NCI-H187 treated with DMSO at 0.1 percent for 48 hours (cell line): ENCODE measurements around the gene HACE1.
"Not testable (repeated sequence)": the region's sequence is repeated elsewhere in the genome, so short reads cannot be mapped to it uniquely, and the experiment has no call there.

Source experiments
- DNase-seq: peaks from one replicate; lab custom pipeline; 2025; lab: John Stamatoyannopoulos, UW

HACE1 gene, protein sequence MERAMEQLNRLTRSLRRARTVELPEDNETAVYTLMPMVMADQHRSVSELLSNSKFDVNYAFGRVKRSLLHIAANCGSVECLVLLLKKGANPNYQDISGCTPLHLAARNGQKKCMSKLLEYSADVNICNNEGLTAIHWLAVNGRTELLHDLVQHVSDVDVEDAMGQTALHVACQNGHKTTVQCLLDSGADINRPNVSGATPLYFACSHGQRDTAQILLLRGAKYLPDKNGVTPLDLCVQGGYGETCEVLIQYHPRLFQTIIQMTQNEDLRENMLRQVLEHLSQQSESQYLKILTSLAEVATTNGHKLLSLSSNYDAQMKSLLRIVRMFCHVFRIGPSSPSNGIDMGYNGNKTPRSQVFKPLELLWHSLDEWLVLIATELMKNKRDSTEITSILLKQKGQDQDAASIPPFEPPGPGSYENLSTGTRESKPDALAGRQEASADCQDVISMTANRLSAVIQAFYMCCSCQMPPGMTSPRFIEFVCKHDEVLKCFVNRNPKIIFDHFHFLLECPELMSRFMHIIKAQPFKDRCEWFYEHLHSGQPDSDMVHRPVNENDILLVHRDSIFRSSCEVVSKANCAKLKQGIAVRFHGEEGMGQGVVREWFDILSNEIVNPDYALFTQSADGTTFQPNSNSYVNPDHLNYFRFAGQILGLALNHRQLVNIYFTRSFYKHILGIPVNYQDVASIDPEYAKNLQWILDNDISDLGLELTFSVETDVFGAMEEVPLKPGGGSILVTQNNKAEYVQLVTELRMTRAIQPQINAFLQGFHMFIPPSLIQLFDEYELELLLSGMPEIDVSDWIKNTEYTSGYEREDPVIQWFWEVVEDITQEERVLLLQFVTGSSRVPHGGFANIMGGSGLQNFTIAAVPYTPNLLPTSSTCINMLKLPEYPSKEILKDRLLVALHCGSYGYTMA

DNA sequence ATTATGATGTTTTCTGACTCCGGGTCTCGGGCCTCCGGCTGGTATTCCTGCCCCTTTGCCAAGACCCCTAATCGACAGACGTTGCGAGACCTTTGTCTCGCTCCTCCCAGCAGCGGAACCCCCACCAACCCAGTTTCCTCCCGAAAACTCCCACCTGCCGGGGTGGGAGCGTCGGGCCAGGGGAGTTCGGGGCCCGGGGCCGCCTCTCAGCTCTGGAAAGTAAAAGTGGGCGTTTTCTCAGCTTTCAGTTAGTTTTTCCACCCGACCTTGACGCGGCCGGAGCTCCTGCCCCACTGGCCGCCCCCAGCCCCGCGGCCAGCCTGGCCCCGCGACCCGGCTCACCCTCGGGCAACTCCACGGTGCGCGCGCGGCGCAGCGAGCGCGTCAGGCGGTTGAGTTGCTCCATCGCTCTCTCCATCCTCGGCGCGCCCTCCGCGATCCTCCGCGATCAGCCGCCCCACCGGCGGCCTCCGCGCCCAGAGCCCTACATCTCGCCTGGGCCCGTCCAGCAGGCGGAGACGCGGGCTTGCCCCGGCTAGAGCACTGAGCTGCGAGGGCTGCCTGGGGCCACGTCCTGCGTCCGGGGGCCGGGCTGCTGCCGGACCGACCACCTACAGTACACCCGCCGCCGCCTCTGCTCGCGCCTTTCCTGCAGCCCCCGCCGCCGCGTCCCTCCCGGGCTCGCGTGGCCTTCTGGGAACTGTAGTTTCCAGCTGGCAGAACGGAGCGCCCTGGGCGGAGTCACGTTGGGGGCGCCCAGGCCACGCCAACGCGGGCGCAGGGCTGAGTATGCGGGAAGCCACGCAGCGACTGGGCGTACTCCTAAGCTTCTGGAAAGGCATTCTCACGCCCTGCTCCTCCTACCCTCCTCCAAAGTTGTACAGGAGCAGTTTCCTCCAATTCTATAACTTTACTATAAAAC lies at the start of gene HACE1:
Gene HACE1, minus strand, starts transcription at position 695 of the 922 bp plus-strand sequence. Its CDS starts 277 bp downstream, at position 418.
- DNase-seq, result peak; percentile 57

DNA sequence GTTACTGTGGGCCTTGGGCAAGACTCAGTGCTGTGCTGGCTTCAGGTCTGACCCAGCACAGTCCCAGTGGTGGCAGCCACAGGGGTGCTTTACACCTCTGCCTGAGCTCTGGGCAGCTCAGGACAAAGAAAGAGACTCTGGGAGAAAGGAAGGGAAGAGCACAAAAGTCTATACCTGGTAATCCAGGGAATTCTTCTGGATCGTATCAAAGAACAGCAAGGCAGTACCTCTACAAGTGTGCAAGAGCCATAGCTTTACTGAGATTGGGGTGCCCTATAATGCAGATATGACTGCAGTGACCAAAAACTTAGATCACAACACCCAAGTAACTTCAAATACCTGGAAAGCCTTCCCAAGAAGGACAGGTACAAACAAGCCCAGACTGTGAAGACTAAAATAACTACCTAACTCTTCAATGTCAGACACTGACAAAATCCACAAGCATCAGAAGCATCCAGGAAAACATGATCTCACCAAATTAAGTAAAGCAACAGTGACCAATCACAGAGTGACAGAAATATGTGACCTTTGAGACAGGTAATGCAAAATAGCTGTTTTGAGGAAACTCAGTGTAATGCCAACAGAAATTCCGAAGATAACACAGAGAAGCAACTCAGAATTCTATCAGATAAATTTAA lies 49.3 kb upstream of the HACE1 start:
- no peak for DNase-seq

DNA sequence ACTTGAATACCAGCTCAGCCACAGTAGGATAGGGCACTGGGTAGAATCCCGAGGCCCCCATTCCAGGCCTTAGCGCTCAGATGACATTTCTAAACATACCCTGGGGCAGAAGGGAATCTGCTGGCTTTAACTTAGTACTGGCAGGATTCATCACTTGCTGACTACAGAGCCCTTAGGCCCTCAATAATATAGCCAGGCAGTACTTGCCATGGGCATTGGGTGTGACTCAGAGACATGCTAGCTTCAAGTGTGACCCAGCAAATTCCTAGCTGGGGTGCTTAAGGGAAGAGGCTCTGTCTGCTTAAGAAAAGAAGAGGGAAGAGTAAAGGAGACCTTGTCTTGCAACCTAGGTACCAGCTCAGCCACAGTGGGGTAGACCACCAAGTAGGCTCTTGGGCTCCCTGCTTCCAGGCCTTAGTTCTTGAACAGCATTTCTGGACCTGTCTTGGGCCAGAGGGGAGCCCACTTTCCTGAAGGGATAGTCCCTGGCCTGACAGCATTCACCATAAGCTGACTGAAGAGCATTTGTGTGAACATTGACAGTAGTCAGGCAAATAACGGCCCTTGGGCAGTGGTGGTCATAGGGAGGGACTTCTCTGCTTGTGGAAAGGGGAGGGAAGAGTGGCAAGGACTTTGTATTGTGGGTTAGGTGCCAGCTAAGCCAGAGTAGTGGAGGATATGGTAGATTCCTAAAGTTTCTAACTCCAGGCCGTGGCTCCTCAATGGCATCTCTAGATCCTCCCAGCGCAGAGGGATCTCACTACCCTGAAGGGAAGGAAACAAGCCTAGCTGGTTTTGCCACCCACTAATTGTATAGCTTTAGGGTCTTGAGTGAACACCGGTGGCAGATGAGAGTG lies 48.5 kb upstream of the HACE1 start:
- DNase-seq, result no peak

DNA sequence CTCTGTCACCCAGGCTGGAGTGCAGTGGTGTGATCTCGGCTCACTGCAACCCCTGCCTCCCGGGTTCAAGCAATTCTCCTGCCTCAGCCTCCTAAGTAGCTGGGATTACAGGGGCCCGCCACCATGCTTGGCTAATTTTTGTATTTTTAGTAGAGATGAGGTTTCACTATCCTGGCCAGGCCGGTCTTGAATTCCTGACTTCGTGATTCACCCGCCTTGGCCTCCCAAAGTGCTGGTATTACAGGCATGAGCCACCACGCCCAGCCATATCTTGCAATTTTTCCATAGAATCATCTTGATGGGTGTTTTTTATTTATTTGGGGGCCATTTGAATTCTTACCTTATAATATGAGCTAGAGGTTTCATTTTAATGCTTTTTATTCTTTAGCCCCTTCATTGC lies 39.2 kb upstream of the HACE1 start:
- not testable (repeated sequence) for DNase-seq

DNA sequence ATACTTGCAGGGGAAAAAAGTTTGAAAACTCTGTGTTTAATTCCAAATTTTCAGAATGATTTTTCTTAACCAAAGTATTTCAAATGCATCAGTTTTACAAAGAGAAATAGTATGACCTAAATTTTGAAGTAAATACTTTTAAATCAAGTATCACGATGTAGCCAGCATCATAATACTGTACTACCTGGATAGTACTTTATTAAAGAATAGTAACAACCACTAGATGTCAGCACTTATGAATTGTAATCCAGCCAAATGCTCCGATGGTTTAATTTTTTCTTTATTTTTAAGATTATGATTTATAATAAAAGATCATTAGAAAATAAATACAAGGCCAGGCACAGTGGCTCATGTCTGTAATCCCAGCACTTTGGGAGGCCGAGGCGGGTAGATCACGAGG lies 37.2 kb upstream of the HACE1 start:
- DNase-seq, result no peak

DNA sequence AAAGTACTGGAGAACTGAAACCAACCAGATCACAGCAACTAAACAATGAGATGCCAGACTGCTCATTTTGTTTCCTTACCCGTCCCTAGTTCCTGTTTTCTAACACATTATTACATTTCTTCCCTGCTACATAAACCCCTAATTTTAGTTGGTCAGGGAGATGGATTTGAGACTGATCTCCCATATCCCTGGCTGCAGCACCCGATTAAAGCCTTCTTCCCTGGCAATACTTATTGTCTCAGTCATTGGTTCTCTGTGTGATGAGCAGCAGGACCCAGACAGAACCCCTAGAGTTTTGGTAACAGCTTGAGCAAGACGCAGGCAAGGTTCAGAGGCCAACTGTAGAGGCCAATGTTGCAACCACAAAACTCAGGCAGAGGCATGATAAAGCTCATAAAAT lies 28.3 kb upstream of the HACE1 start:
- DNase-seq, result no peak

DNA sequence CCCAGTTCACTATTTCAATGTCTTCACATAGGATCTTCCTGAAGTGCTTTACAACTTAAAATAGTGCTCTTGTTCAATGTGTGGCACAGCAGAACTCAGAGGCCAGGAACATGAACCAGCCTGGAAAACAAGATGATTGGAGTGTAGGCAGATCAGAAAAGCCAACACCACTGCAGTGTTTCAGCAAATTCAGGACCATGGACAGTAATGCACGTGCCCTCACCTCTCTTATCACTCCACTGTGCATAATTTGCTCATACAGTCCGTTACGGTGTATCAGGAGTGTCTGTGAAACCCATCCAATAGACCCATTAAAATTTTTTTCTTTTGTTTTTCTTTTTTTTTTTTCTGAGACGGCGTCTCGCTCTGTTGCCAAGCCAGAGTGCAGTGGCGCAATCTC lies 27.6 kb upstream of the HACE1 start:
- no peak for DNase-seq

DNA sequence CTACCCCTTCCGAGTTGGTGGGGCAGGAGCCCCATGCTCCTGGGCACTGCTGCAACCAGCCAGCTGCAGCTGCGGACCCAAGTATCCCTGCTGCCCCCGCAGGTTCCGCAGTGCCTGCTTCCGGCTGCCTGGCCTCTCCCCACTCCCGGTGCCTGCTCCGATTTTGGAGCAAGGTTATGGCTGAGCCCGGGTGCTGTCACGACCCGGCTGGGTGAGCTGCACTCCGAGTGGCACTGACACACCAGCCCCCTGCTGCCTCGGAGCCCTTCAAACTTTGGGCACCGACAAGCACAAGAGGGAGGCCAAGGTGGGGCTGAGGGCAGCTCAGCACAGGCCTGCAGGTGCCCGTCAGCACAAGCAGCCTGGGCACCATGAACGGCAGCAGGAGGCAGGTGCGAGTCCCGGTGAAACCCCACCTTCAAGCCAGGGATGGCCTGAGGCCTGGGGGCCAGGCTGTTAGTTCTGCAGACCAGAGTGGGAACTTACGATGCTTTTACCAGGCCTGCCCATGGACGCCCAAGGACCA lies 25.9 kb upstream of the HACE1 start:
- no peak for DNase-seq

DNA sequence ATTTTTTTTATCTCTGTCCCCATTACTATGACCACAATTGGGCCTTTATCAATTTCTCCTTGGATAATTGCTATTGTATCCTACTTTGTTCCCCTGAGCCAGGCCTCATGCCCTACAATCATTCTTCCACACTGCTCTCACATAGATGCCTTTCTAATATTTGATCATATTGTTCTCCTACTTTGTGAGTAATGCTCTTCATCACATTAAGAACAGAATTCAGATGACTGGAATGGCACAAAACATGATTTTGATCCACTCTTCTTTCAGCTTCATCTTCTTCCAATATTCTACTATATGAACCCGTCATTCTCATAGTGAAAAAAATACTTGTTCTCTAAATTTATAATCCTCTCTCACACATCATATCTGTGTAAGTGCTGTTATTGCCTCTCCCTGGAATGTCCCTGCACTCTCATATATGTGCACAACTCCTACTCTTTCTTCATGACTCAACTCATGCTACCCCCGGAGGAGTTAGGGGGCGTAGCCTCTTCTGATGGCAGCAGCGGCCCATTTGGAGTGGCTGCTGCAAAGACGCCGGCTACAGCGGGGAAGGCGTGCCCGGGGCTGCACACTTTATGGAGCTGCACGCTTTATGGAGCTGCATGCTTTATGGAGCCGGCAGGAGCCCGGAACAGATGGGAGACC lies 25.3 kb upstream of the HACE1 start:
- no peak for DNase-seq

DNA sequence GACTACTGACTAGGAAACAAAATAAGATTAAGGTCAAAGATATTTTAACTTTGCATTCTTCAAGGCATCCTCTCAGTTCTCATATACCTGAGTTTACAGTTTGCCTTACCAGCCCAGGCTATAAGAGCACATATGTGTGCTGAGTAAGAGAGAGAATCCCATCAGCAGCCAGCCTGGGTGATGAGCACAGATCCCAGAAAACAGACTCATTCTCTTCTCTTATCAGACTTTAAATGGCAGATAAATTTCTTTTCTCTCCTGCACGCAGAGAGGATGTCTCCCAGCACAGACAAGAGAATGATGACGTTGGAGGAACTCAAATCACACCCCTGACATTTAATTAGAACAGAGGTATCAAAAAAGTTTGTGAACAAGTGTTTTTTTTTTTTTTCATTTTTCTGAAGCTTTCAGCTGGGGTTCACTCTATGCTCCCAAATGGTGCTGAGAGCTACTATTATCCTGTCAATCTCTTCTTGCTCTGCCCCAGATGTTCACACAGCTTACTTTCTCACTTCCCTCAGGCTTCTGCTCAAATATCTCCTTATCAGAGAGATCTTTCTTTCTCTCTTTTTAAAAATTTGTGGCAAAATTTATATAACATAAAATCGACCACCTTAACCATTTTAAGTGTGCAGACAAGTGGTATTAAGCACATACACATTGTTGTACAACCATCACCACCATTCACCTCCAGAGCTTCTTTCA lies 22.4 kb upstream of the HACE1 start:
- DNase-seq, result no peak

DNA sequence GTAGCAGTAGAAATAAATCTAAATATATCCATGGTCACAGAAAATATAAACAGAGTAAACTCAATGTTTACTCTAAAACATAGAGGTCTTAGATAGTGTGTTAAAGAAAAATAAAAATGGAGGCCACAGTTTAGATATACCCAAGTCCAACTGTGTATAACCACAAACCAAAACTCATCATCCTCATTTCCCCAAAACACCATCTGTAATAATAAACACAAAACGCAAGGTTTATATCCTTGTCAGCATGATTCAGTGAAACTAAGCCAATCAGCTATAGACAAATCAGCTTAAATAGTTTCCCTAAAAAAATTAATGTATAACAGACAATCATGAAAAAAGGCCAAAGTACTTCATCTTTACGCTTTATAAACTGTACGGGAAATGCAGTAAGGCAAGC lies 2.7 kb upstream of the HACE1 start:
- DNase-seq, result no peak

DNA sequence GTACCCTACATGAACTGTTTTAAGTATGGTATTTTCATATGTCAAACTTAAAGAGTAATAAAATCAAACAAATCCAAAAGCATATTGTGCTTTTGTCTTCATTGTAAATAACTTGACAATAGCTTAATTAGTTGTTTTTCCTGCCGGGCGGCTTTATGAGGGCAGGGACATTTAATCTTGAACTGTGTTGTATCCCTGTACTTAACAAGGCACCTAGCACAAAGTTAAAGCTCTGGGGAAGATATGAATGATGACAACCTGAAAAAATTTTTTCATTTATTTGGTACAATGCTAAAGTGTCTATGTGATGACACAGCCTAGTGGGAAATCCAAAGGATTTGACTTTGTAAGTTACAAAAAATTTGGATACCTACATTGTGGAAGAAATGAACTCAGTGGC lies 502 bp upstream of the HACE1 start:
- DNase-seq, result no peak

DNA sequence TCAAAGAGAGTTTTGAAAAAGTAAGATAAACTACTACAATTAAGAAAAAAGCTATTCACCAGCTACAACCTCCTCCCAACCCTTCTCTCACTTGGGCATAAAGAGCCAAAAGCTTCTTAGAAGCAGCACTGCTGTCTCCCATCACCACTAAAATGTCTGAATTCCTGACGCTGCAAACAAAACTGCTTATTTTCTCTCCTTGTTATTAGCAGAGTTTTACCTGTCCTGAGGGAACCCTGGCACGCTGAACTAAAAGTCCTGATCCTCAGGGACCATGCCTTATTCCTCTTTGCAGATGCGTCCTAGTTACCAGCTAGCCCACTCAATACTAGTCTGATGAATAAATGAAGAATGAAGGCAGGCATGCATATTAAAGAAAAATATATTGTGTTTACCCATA lies 1.1 kb downstream of the HACE1 start:
- DNase-seq, result no peak

DNA sequence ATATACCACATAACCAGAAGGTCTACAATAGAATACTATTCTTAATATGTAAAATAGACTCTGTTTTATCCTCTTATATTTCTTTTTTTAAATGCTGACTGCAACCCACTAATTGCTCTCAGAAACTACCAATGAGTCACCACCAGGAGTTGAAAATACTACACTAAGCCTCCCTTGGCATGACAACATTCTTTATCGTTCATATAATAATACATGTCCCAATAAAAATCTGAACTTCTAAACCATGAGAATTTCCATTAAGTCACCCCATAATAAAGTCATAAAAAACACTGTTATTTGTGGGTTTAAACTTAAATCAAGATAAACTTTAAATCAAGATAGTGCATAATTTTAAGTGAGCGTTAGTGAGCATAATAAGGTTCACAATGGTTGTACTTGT lies 4.2 kb downstream of the HACE1 start:
- DNase-seq, result no peak

DNA sequence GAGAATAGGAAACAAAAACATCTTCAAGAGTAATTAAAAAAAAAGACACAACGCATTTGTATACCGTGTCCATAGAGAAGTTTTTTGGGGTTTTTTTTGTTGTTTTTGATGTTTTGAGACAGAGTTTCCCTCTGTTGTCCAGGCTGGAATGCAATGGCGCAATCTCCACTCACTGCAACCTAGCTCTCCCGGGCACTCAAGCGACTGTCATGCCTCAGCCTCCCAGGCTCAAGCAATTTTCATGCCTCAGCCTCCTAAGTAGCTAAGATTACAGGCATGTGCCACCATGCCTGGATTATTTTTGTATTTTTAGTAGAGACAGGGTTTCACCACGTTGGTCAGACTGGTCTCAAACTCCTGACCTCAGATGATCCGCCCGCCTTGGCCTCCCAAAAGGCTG lies 12.0 kb downstream of the HACE1 start:
- not testable (repeated sequence) for DNase-seq

DNA sequence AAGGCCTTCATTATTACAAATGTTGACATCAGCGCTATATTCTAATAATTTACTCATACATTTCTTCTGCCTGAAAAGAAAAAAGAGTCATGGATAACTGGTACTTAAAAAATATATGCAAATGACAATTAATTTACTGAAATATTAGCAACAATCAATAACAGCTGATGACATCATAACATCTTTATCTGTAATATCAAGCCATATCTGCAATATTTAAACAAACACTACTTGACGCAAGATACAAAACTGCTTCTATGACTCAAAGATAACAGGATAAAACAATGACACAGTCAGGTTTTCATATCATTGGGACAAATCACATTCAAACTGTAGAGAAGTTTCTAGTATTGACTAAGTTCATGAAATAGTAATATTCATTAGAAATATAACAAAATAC lies 16.5 kb downstream of the HACE1 start:
- no peak for DNase-seq

DNA sequence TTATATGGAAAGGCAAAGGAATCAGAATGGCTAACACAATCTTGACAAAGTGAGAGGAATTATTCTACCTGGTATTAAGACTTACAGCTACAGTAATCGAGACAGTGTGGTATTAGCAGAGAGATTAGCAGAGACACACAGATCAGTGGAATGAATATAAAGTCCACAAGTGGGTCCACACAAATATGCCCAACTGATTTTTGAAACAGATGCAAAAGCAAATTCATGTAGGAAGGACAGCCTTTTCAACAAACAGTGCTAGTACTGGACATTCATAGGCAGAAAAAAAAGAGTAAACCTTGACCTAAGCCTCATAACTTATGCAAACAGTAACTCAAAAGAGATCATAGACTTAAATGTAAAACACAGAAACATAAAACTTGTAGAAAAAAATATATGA lies 22.6 kb downstream of the HACE1 start:
- DNase-seq, result no peak

DNA sequence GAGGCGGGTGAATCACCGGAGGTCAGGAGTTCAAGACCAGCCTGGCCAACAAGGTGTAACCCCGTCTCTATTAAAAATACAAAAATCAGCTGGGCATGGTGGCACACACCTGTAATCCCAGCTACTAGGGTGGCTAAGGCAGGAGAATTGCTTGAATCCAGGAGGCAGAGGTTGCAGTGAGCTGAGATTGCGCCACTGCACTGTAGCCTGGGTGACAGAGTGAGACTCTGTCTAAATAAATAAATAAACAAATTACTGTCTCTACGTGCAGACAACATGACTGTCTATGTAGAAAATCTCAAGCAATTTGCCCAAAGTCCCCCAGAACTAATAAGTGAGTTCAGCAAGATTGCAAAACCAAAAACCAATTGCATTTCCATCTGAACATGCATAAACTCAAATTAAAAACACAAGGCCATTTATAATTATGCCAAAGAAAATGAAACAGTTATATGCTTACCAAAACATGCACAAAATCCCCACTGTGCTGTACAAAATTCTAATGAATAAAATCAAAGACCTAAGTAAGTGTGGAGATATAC lies 23.2 kb downstream of the HACE1 start:
- not testable (repeated sequence) for DNase-seq

DNA sequence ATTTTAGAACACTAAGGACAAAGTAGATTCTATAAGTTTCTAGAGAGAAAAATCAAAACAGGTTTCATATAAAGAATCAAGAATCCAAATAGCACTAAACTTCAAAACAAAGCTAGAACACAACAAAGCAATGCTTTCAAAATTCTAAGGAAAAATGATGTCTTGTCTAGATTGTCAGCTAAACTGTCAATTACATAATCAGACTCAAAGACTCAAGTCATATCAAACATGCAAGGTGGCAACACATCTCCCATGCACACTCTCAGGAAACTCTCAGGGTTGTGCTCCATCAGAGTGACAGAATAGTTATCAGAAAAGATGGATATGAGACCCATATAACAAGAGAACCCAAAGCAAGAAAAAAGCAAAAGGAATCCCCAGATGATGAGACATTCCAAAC lies 23.9 kb downstream of the HACE1 start:
- DNase-seq, result no peak
